Measurements from ENCODE around the gene CNRIP1.

The CNRIP1 gene

GRCh38 chr2:68256093-68256450, 63.7 kb downstream of the CNRIP1 start:
- DNase-seq (ENCODE audit: low read depth): no peak
- no peak for TF ChIP-seq POLR2A (IDR thresholded peaks at IDR 0.05; ENCODE audit: extremely low read depth, insufficient read length)
- TF ChIP-seq CTCF (IDR thresholded peaks at IDR 0.05; ENCODE audit: low read depth, low read length): no peak
- TF ChIP-seq MAX (IDR thresholded peaks at IDR 0.05; ENCODE audit: low read depth, low read length): no peak
- no peak for TF ChIP-seq MYC (IDR thresholded peaks at IDR 0.05; ENCODE audit: low read depth, low read length)
- H3K4me3 ChIP-seq (ENCODE audit: low read depth, low read length): no peak overlapping the region

- peak; percentile 47 for DNase-seq (ENCODE audit: low read depth)
- peak overlapping the region; percentile 95 for H3K4me3 ChIP-seq (ENCODE audit: low read depth, low read length)
- TF ChIP-seq MAX (IDR thresholded peaks at IDR 0.05; ENCODE audit: low read depth, low read length): no peak
- TF ChIP-seq CTCF (IDR thresholded peaks at IDR 0.05; ENCODE audit: low read depth, low read length): no peak
- no peak for TF ChIP-seq MYC (IDR thresholded peaks at IDR 0.05; ENCODE audit: low read depth, low read length)
- no peak for TF ChIP-seq POLR2A (IDR thresholded peaks at IDR 0.05; ENCODE audit: extremely low read depth, insufficient read length)
These were observed 66.3 kb downstream of the CNRIP1 start for GRCh38 chr2:68253219-68254068.

- peak within 1 kb of the TSS; percentile 95 for H3K4me3 ChIP-seq (ENCODE audit: low read depth, low read length)
- DNase-seq (ENCODE audit: low read depth): peak; percentile 99
- TF ChIP-seq MAX (IDR thresholded peaks at IDR 0.05; ENCODE audit: low read depth, low read length): peak; percentile 74
- peak; percentile 87 for TF ChIP-seq POLR2A (IDR thresholded peaks at IDR 0.05; ENCODE audit: extremely low read depth, insufficient read length)
- peak; percentile 87 for TF ChIP-seq MYC (IDR thresholded peaks at IDR 0.05; ENCODE audit: low read depth, low read length)
- no peak for TF ChIP-seq CTCF (IDR thresholded peaks at IDR 0.05; ENCODE audit: low read depth, low read length)
These were observed 67.1 kb downstream of the CNRIP1 start, which contains the start of gene PPP3R1 for GRCh38 chr2:68252400-68253218. Gene PPP3R1, minus strand, starts transcription at chr2:68252532. Its CDS starts 405 bp downstream, at chr2:68252127.

- TF ChIP-seq POLR2A (IDR thresholded peaks at IDR 0.05; ENCODE audit: extremely low read depth, insufficient read length): no peak
- TF ChIP-seq MYC (IDR thresholded peaks at IDR 0.05; ENCODE audit: low read depth, low read length): no peak
- no peak for TF ChIP-seq MAX (IDR thresholded peaks at IDR 0.05; ENCODE audit: low read depth, low read length)
- TF ChIP-seq CTCF (IDR thresholded peaks at IDR 0.05; ENCODE audit: low read depth, low read length): no peak
- H3K4me3 ChIP-seq (ENCODE audit: low read depth, low read length): peak overlapping the region; percentile 84
- DNase-seq (ENCODE audit: low read depth): no peak
These were observed 67.8 kb downstream of the CNRIP1 start for GRCh38 chr2:68251855-68252399.

- TF ChIP-seq CTCF (IDR thresholded peaks at IDR 0.05; ENCODE audit: low read depth, low read length): peak; percentile 75
- TF ChIP-seq POLR2A (IDR thresholded peaks at IDR 0.05; ENCODE audit: extremely low read depth, insufficient read length): peak; percentile 46
- TF ChIP-seq MYC (IDR thresholded peaks at IDR 0.05; ENCODE audit: low read depth, low read length): no peak; the same call in 1 of the 2 replicates
- TF ChIP-seq MAX (IDR thresholded peaks at IDR 0.05; ENCODE audit: low read depth, low read length): peak; percentile 28; the same call in 1 of the 2 replicates
These were observed 68.4 kb downstream of the CNRIP1 start for GRCh38 chr2:68251187-68251854.

More at GRCh38 chr2:68251187-68251854, 68.4 kb downstream of the CNRIP1 start:
- H3K4me3 ChIP-seq (ENCODE audit: low read depth, low read length): peak overlapping the region; percentile 84
- DNase-seq (ENCODE audit: low read depth): peak; percentile 93

Data from NB4 (cell line).